IgD-negative memory B cell (primary cell): ENCODE data around the gene HIP1. TPM values are rescaled to one million over a fixed set of nuclear protein-coding genes. Genes with fewer than 3 reads are reported as not detected.
"Not testable (repeated sequence)": the region's sequence is repeated elsewhere in the genome, so short reads cannot be mapped to it uniquely, and the experiment has no call there.

ENCODE experiments used
- H3K27ac Mint-ChIP-seq, 3 donors: one replicate each; pipeline ENCODE4 v1.8.0; 2020 to 2022; ENCODE audit warnings: mild to moderate bottlenecking in 3 of 3, mixed read lengths in 3 of 3, moderate library complexity in 1 of 3
- H3K27me3 Mint-ChIP-seq: one replicate; pipeline ENCODE4 v1.8.0; 2021; ENCODE audit warnings: mixed read lengths
- H3K36me3 Mint-ChIP-seq: one replicate; pipeline ENCODE4 v1.8.0; 2020; ENCODE audit warnings: mild to moderate bottlenecking, mixed read lengths
- H3K4me1 Mint-ChIP-seq, 3 donors: one replicate each; pipeline ENCODE4 v1.8.0; 2020 to 2022; ENCODE audit warnings: mixed read lengths in 3 of 3, mild to moderate bottlenecking in 1 of 3
- H3K4me3 Mint-ChIP-seq, 4 donors: one replicate each; pipeline ENCODE4 v1.8.0; 2020 to 2022; ENCODE audit warnings: mild to moderate bottlenecking in 4 of 4, mixed read lengths in 4 of 4, moderate library complexity in 3 of 4
- H3K9me3 Mint-ChIP-seq, 3 donors: one replicate each; pipeline ENCODE4 v1.8.0; 2020 to 2021; ENCODE audit warnings: mixed read lengths in 3 of 3, mild to moderate bottlenecking in 1 of 3
- polyA plus RNA-seq: library from polyadenylated mRNA; unstranded; fragments of 300-500 nt; fragmentation: Illumina TruSeq; gene quantifications from one replicate; pipeline ENCODE4 v1.2.3, GENCODE V29; 2021

Gene HIP1
- 3.4 TPM for polyA plus RNA-seq

- H3K9me3 Mint-ChIP-seq = no peaks in the 10 kb centered on the region
- peaks cover 14 to 21% (median 19%) of the 10 kb centered on the region in 3 donors for H3K4me1 Mint-ChIP-seq
- H3K36me3 Mint-ChIP-seq = peaks cover 1% of the 10 kb centered on the region
- H3K27ac Mint-ChIP-seq = peak within 1 kb of the TSS; percentile 88 to 99 (median 91)
- peak within 1 kb of the TSS; percentile 95 to 99 (median 98) for H3K4me3 Mint-ChIP-seq
- H3K27me3 Mint-ChIP-seq = no peaks in the 10 kb centered on the region
These were observed at the start of gene HIP1 for GRCh38 chr7:75738604-75738974. Gene HIP1, minus strand, starts transcription at chr7:75738941. Its CDS starts 21 bp downstream, at chr7:75738920.

- not testable (repeated sequence) for H3K4me1 Mint-ChIP-seq, H3K9me3 Mint-ChIP-seq, H3K4me3 Mint-ChIP-seq, H3K27me3 Mint-ChIP-seq, H3K27ac Mint-ChIP-seq, H3K36me3 Mint-ChIP-seq
These were observed 49.6 kb upstream of the HIP1 start for GRCh38 chr7:75788154-75788847.

DNA sequence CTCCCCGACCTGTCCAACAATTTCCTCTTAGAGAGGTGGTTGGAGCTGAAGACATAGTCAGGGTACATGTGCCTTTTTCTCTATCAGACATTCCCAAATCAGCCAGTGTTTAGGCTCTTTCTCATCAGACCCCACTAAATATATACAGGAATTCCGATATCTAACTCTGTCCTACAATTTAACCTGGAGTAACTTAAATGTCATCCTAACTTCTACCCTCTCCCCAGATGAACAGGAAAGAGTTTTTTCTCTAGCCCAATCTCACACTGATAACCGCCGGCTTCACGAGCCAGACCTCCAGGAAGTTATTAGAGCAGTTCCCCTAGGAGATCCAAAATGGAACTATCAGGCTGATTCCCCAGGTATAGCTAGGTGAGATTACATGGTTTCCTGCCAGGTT lies 44.3 kb upstream of the HIP1 start:
- H3K27ac Mint-ChIP-seq = peak overlapping the region in 1 of 3 donors; percentile 68
- H3K36me3 Mint-ChIP-seq, H3K4me1 Mint-ChIP-seq, H3K4me3 Mint-ChIP-seq, H3K9me3 Mint-ChIP-seq: not testable (repeated sequence)
- H3K27me3 Mint-ChIP-seq = peaks cover 26% of the 10 kb centered on the region

DNA sequence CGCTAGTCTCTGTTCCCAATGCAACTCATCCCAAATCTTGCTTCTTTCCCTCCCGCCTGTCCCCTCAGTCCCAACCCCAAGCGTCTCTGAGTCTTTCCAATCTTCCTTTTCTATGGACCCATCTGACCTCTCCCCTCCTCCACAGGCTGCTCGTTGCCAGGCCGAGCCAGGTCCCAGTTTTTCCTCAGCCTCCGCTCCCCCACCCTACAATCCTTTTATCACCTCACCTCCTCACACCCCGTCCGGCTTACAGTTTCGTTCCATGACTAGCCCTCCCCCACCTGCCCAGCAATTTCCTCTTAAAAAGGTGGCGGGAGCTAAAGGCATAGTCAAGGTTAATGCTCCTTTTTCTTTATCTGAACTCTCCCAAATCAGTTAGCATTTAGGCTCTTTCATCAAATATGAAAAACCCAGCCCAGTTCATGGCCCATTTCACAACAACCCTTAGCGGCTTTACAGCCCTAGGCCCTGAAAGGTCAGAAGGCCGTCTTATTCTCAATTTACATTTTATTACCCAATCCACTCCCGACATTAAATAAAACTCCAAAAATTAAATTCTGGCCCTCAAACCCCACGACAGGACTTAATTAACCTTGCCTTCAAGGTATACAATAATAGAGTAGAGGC lies 42.0 kb upstream of the HIP1 start:
- peaks cover 26% of the 10 kb centered on the region for H3K27me3 Mint-ChIP-seq
- H3K27ac Mint-ChIP-seq, H3K4me1 Mint-ChIP-seq, H3K4me3 Mint-ChIP-seq, H3K9me3 Mint-ChIP-seq, H3K36me3 Mint-ChIP-seq: not testable (repeated sequence)

DNA sequence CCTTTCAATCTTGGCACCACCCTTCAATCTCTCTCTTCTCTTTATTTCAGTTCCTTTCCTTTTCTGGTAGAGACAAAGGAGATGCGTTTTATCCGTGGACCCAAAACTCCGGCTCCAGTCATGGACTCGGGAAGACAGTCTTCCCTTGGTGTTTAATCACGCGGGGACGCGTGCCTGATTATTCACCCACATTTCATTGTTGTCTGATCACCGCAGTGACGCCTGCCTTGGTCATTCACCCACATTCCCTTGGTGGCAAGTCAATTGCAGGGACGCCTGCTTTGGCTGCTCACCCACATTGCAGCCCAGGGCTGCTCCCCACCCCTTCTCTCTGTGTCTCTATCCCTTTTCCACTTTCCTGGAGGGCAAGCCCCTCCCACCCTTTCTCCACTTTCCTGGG lies 40.8 kb upstream of the HIP1 start:
- H3K9me3 Mint-ChIP-seq, H3K27ac Mint-ChIP-seq, H3K36me3 Mint-ChIP-seq, H3K4me1 Mint-ChIP-seq: not testable (repeated sequence)
- H3K27me3 Mint-ChIP-seq = peaks cover 26% of the 10 kb centered on the region
- H3K4me3 Mint-ChIP-seq = peak overlapping the region in 1 of 4 donors; percentile 61

DNA sequence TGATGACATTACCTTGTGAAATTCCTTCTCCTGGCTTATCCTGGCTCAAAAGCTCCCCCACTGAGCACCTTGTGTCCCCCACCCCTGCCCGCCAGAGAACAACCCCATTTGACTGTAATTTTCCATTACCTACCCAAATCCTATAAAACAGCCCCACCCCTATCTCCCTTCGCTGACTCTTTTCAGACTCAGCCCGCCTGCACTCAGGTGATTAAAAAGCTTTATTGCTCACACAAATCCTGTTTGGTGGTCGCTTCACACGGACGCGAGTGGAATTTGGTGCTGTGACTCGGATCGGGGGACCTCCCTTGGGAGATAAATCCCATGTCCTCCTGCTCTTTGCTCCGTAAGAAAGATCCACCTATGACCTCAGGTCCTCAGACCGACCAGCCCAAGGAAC lies 40.3 kb upstream of the HIP1 start:
- H3K4me3 Mint-ChIP-seq = peak overlapping the region in 1 of 4 donors; percentile 21
- H3K27ac Mint-ChIP-seq, H3K9me3 Mint-ChIP-seq, H3K4me1 Mint-ChIP-seq, H3K36me3 Mint-ChIP-seq: not testable (repeated sequence)
- H3K27me3 Mint-ChIP-seq = peaks cover 26% of the 10 kb centered on the region

DNA sequence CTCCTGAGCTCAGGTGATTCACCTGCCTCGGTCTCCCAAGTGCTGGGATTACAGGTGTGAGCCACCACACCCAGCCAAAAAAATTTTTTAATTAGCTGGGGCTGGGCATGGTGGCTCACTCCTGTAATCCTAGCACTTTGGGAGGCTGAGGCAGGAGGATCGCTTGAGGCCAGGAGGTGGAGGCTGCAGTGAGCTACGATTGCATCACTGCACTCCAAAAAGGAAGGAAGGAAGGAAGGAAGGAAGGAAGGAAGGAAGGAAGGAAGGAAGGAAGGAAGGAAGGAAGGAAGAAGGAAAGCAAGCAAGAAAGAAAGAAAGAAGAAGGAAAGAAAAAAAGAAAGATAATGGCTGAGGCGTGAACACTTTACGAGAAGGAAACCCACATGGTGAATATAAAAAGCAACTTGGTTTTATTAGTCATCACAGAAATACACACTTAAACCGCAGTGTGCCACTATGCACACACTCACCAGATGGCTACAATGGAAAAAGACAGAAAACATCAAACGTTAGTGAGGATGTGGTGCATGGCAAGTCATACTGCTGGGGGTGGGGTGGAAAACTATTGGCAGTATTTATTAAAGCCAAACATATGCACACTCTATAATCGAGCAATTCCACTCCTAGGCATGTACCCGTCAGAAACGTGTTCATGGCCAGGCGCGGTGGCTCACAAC lies 37.7 kb upstream of the HIP1 start:
- Mint-ChIP-seq H3K9me3 (no peaks in the 10 kb centered on the region), H3K27me3 (peaks cover 10% of the 10 kb centered on the region), H3K36me3 (no peaks in the 10 kb centered on the region), H3K4me3 (no peak overlapping the region), H3K4me1 (peaks cover 0 to 7% (median 4%) of the 10 kb centered on the region in 3 donors), H3K27ac (peak overlapping the region in 1 of 3 donors; percentile 86)

GRCh38 chr7:75773958-75774357 lies 35.2 kb upstream of the HIP1 start:
- peak overlapping the region in 1 of 4 donors; percentile 17 for H3K4me3 Mint-ChIP-seq
- not testable (repeated sequence) for H3K36me3 Mint-ChIP-seq, H3K9me3 Mint-ChIP-seq, H3K27me3 Mint-ChIP-seq, H3K27ac Mint-ChIP-seq, H3K4me1 Mint-ChIP-seq

DNA sequence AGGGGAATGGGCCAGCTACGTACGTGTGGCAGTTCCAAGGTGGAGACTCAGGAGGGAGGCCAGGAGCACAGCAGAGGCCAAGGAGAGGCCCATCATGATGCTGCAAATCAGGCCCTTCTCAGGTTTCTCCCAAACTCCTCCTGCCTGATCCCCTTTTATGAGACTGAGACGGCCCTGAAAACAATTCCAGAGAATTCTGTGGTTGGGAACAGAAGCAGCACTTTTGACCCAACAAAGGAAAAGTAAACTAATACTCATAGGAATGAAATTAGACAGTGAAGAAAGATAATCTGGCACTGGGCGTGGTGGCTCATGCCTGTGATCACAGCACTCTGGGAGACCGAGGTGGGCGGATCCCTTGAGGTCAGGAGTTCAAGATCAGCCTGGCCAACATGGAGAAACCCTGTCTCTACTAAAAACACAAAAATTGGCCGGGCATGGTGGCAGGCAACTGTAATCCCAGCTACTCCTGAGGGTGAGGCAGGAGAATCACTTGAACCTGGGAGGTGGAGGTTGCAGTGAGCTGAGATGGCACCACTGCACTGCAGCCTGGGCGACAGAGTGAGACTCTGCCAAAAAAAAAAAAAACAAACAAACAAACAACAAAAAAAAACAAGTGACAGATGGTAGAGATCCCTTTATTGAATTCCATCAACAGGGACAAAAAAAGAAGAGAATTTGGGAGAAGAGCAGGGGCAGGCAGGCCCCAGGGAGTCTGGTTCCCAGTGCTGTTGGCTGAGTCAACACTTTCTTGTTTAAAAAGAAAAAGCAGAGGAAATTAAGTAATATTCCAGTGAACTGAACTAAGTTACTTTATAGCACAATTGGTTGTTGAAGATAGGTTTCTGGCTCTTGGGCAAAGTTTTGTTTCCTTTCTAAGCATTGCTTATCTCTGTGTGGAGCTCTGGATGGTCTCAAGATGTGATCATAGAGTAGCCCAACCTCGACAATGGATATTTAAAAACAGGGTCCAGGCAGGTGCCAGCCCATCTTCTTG lies 33.6 kb upstream of the HIP1 start, which contains the start of gene CCL26:
Gene CCL26 (minus strand): TSS at position 131 of the 997 bp plus-strand sequence. CDS start 35 bp downstream, at position 96.
- Mint-ChIP-seq H3K4me1 (peaks cover 0 to 4% (median 2%) of the 10 kb centered on the region in 3 donors), H3K4me3 (peak within 1 kb of the TSS in 1 of 4 donors; percentile 33), H3K27ac (no peak within 1 kb of the TSS), H3K9me3 (no peaks in the 10 kb centered on the region), H3K36me3 (peaks cover 3% of the 10 kb centered on the region), H3K27me3 (no peaks in the 10 kb centered on the region)

DNA sequence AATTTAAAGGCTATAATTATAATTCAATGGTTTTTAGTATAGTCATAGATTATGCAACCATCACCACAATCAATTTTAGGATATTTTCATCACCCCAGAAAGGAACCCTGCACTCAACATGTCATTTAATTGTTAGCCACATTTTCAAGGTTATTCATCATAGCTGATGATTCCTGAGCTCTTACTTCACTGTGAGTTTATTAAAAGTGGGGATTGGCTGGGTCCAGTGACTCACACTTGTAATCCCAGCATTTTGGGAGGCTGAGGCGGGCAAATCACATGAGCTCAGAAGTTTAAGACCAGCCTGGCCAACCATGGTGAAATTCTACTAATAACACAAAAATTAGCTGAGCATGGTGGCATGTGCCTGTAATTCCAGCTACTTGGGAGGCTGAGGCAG lies 32.5 kb upstream of the HIP1 start:
- Mint-ChIP-seq H3K27me3 (no peaks in the 10 kb centered on the region), H3K27ac (no peak overlapping the region), H3K4me1 (no peaks in the 10 kb centered on the region), H3K36me3 (peaks cover 3% of the 10 kb centered on the region), H3K4me3 (peak overlapping the region in 1 of 4 donors; percentile 33), H3K9me3 (no peaks in the 10 kb centered on the region)

DNA sequence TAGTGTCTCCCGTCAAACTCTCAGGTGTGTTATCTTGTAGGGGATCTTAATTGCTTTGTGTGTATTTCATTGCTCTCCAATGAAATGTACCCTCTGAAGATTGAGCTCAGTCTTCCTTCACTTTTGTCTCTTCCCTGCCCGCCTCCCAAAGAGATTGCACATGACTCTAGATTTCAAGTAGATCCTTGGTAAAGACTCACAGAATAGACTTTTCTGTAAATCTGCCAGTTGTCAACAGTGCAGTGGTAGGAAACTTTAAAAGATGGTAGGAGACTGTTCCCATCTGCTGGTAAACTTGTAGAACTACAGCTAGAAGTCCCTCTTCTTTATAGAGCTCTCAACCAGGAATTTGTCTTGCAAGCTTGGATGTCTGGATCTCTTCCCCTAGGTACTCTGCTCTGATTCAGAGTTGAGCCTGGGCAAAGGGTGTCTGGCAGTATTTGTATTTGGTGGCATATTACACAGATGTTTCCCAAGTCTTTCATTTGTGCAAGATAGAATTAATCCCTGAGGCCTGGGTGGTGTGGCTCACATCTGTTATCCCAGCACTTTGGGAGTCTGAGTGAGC lies 23.7 kb upstream of the HIP1 start:
- H3K27me3 Mint-ChIP-seq = no peaks in the 10 kb centered on the region
- H3K27ac Mint-ChIP-seq = no peak overlapping the region

DNA sequence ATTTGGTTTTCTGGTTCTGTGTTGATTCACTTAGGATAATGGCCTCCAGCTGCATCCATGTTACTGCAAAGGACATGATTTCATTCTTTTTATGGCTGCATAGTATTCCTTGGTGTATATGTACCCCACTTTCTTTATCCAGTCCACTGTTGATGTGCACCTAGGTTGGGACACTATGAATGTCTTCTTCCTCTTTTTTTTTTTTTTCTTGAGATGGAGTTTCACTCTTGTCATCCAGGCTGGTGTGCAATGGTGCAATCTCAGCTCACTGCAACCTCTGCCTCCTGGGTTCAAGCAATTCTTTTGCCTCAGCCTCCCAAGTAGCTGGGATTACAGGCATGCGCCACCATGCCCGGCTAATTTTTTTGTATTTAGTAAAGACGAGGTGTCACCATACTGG lies 23.1 kb upstream of the HIP1 start:
- H3K9me3 Mint-ChIP-seq, H3K36me3 Mint-ChIP-seq, H3K27me3 Mint-ChIP-seq, H3K4me3 Mint-ChIP-seq, H3K27ac Mint-ChIP-seq, H3K4me1 Mint-ChIP-seq: not testable (repeated sequence)

More for the DNA sequence above, 23.7 kb upstream of the HIP1 start:
- Mint-ChIP-seq H3K9me3 (peaks cover 0 to 2% (median 0%) of the 10 kb centered on the region in 3 donors), H3K4me3 (no peak overlapping the region), H3K36me3 (no peaks in the 10 kb centered on the region), H3K4me1 (peaks cover 0 to 8% (median 5%) of the 10 kb centered on the region in 3 donors)

GRCh38 chr7:75758491-75758890 lies 19.8 kb upstream of the HIP1 start:
- no peaks in the 10 kb centered on the region for H3K36me3 Mint-ChIP-seq
- no peak overlapping the region for H3K27ac Mint-ChIP-seq
- H3K4me1 Mint-ChIP-seq = peaks cover 0 to 8% (median 7%) of the 10 kb centered on the region in 3 donors
- H3K9me3 Mint-ChIP-seq = no peaks in the 10 kb centered on the region
- no peaks in the 10 kb centered on the region for H3K27me3 Mint-ChIP-seq
- H3K4me3 Mint-ChIP-seq = no peak overlapping the region

DNA sequence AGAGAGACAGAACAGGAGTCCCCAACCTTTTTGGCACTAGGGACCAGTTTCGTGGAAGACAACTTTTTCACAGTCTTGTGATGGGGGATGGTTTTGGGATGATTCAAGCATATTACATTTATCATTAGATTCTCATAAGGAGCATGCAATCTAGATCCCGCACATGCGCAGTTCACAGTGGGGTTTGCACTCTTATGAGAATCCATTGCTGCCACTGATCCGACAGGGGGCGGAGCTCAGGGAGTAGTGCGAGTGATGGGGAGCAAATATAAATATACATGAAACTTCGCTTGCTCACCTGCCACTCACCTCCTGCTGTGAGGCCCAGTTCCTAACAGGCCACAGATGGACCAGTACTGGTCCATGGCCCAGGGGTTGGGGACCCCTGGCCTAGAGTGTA lies 19.1 kb upstream of the HIP1 start:
- H3K36me3 Mint-ChIP-seq = no peaks in the 10 kb centered on the region
- no peaks in the 10 kb centered on the region for H3K27me3 Mint-ChIP-seq
- H3K4me3 Mint-ChIP-seq = no peak overlapping the region
- H3K4me1 Mint-ChIP-seq = peaks cover 0 to 10% (median 8%) of the 10 kb centered on the region in 3 donors
- no peak overlapping the region for H3K27ac Mint-ChIP-seq
- no peaks in the 10 kb centered on the region for H3K9me3 Mint-ChIP-seq
